Measurements from ENCODE around the gene FHIT. TPM values are rescaled to one million over a fixed set of nuclear protein-coding genes. Genes with fewer than 3 reads are reported as not detected.

FHIT gene
- total and polyA plus RNA-seq, 10 of the 15 experiments (the other 5 are each of a cell fraction or from before 2014, with no cell fraction given): 4.2 to 14.9 (median 9.4) TPM

- BruUV-seq (replicated peaks): no TSS peak
- intact Hi-C loops (cut with micrococcal nuclease; ENCODE audit: unreplicated experiment) (no loop called here), in situ Hi-C loops (cut with MboI) (no loop called here)
- Histone ChIP-seq H3K4me1 (ENCODE audit: control insufficient read depth, insufficient read depth, low read length) (no peaks in the 10 kb centered on the region), H3K9ac (ENCODE audit: control insufficient read depth, insufficient read depth, low read length) (no peak overlapping the region), H3K36me3 (ENCODE audit: control insufficient read depth in 2 of 2, insufficient read depth in 2 of 2, low read length in 1 of 2) (no peaks in the 10 kb centered on the region), H2AFZ (ENCODE audit: control insufficient read depth, low read depth, low read length) (no peak overlapping the region), H3K27ac (ENCODE audit: control insufficient read depth, insufficient read depth) (no peak overlapping the region), H3K4me2 (ENCODE audit: control insufficient read depth, insufficient read depth) (no peak overlapping the region), H3K9me3 (replicated peaks; ENCODE audit: control insufficient read depth, insufficient read depth, low read length) (no peaks in the 10 kb centered on the region), H3K79me2 (ENCODE audit: control insufficient read depth, insufficient read depth, low read length) (no peaks in the 10 kb centered on the region), H3K4me3 (no peak overlapping the region), H4K20me1 (ENCODE audit: control insufficient read depth, insufficient read depth) (no peaks in the 10 kb centered on the region), H3K27me3 (replicated peaks in 1 of 2; ENCODE audit: control insufficient read depth in 2 of 2, insufficient read depth in 2 of 2, low read length in 1 of 2) (no peaks in the 10 kb centered on the region)
- ChIA-PET RAD21 (ENCODE audit: unreplicated experiment) (no interaction called here), POLR2A (no interaction called here), SMC1A (ENCODE audit: uncharacterized antibody, unreplicated experiment) (interaction anchor here (0.8 kb wide), 1 partner anchor 9 kb away, joined by 3 read pairs; no protein-coding TSS in a partner anchor), CTCF (no interaction called here)
- no peak for DNase-seq (ENCODE audit: low read depth, low spot score)
- TF ChIP-seq YBX1 (IDR thresholded peaks at IDR 0.05) (no peak), MTA2 (IDR thresholded peaks at IDR 0.05; ENCODE audit: low read depth) (no peak), ZBTB4 (CRISPR knock-in tag; IDR thresholded peaks at IDR 0.05) (no peak), EZH2 (IDR thresholded peaks at IDR 0.05; ENCODE audit: borderline replicate concordance, control insufficient read depth, low read depth, low read length) (no peak), MYC (IDR thresholded peaks at IDR 0.05; ENCODE audit: insufficient read depth, insufficient read length, insufficient replicate concordance, low read length, severe bottlenecking) (no peak), TARDBP (IDR thresholded peaks at IDR 0.05; ENCODE audit: borderline replicate concordance) (no peak), HDAC2 (IDR thresholded peaks at IDR 0.05) (no peak), CREB1 (IDR thresholded peaks at IDR 0.05; ENCODE audit: low read depth) (no peak), EED (IDR thresholded peaks at IDR 0.05; ENCODE audit: low read depth) (no peak)
- ATAC-seq: no peak
- WGBS (ENCODE audit: insufficient coverage, insufficient replicate concordance, low lambda C conversion rate, missing lambda C conversion rate): 0% methylated on average over 2 of the region's 2 CpGs
- FAIRE-seq: no peak
Observed at GRCh38 chr3:60206206-60206605, 1045.0 kb downstream of the FHIT start.
